Stimulated activated CD4-positive, alpha-beta T cell treated with anti-CD3 and anti-CD28 coated beads, Interleukin-2, amount 100 ng/mL, for 24 hours (primary cell): ENCODE measurements around the gene LIMS2.

Source experiments
- DNase-seq, 2 donors: peaks; one replicate each; pipeline ENCODE4 v3.0.0-alpha.2; 2020

The LIMS2 gene

GRCh38 chr2:127619203-127619590 lies 56.1 kb downstream of the LIMS2 start:
- no peak for DNase-seq

DNA sequence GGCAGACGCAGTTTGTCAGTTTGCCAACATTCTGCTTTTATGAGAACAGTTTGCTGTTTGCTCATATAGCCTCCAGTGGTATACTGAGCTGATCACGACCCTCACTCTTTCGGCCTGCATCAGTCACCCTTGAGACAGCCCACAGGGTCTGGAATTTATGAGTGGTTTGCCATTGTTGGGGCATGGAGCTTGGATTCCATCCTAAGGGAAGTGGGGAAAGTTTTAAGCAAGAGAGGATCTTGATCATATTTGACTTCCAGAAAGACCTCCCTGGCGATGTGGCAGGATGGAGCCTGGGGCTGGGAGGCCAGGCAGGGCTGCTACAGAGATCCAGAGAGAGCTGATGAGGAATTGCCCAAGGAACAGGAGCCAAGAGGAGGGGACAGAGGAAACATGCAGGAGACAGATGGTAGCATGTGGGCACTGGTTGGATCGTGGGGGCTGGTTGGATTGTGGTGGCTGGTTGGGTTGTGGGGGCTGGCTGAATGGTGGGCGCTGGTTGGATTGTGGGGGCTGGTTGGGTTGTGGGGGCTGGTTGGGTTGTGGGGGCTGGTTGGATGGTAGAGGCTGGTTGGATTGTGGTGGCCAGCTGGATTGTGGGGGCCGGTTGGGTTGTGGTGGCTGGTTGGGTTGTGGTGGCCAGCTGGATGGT lies 56.7 kb downstream of the LIMS2 start:
- no peak for DNase-seq

- DNase-seq = no peak
These were observed 59.7 kb downstream of the LIMS2 start for GRCh38 chr2:127615511-127616166.

DNA sequence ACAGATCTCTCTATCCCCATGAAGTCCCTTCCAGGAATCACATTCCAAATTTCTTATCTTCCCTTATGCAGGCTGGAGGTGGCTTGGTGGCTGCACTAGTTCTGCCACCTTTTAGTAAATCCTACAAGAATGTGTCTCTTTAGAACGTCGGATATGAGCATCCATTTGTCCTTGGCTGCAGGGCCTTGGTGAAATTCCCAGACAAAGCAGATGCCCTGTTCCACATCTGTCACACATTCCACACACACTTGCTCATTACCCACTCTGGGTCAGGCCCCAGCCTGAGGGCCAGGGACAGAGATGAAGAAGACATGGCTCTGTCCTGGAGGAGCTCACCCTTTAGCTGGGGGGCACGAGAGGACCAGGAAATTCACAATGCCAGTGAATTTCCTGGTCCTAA lies 60.6 kb downstream of the LIMS2 start:
- DNase-seq = no peak

DNA sequence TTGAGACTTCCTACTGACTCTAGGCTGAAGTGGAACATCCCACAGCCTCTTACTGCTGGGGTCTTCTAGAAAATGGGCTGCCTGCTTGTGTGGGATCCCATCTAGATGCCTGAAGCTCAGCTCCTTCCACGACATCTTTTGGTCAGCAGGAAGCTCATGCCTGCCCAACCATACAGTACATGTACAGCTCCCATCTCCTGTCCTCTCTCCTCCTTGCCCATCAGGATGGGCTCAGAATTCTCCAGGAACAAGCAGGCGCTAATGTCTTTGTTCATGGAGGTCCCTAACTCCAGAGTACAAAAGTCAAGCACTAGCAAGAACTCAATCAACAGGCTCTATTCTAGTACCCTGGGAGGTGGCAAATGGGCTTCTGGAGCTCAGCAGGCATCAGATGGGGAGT lies 61.1 kb downstream of the LIMS2 start:
- no peak for DNase-seq

DNA sequence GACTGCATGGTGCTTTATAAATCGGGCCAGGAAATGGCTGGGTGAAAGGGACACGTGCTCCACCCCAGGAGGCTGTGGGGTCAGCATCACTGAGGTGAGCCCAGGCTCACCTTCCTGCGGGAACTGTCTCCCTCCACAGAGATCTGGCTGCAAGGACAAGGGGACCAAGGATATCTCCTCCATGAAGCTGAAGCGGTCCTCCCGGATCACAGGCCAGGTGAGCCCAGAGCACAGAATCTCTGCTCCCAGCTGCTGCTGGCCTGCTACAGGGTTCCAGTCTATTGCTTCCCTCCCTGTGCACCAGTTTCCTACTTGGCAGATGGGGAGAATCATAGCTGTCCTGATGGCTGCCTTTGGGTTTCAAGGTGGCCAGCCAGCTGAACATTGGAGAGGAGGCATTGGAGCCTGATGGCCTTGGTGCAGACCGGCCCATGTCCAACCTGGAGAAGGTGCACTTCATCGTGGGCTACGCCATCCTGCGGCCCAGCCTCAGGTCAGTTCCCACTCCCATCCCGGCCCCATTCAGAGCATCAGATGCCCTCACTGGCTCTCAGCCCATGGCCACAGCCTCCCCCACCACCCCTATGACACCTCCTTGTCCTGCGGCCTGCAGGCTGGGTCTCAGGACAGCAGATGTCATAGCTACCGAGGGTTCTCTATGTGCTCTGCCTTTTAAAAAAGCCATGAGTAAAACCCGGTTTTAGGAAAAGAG lies 63.1 kb downstream of the LIMS2 start:
- no peak for DNase-seq

DNA sequence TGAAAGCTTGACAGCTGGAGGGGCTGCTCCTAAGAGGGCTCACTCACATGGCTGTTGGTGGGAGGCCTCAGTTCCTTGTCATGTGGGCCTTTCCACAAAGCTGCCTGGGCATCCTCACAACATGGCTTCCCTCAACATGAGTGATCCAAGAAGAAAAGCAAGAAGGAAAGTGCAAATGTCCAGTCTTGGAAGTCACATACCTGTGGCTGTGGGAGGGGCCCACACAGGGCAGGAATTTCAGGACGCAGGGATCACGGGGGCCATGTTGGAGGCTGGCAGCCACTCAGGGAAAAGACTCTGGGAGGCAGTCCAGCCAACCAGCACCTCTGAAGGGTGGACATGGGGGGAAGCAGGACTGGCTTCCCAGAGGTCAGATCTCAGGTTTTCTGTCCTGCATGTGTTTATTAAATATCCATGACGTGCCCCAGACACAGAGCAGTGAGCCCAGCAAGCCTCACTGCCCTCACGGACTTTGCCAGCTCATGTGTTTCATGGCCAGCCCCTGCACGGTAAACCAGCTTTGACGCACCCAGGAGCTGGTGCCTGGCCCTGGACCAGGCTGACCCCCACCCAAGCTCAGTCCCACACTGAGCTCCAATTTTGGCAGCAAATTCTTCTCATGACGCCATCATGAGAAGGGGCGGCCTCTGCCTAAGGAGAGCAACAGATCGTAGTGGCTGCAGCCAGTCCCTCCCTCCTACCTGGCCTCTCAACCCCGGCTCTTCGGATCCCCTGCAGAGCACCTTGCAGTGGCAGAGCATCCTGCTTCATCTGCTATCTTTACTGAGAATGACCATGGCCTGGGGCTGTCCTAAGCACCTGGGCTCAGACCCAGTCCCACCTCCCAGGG lies 64.0 kb downstream of the LIMS2 start:
- DNase-seq = no peak

DNA sequence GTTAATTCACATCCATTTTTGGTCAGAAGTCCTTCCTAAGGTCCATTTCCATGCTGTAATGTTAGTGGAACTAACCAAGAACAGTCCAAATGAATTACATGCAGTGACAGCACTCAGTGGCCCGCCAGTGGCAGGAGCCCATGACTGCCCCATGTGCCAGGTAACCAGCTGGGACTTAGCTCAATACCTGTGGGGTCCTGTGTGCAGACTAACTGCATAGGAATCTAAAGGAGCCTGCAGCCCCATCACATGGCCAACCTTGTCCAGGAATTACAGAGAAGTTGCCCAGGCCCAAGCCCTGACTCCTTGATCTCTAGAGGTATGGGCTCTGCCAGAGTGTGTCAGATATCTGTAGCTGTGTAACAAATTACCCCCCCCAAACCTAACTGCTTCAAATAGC lies 64.8 kb downstream of the LIMS2 start:
- no peak for DNase-seq

DNA sequence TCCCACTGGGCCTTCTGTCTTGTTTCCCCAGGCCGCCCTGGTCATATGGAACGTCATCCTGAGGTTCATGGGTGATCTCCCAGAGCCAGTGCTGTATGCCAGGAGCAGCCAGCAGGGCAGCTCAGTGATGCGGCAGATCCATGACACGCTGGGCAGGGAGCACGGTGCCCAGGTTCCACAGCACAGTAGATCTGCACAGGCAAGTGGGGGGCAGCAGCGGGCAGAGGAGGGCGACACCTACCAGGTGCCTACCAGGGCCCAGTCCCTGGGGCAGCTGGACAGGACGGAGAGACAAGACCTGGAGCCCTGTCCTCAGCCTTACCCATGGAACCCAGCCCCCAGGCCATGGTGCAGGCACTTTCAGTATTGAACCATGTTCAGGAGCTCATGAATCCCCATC lies 65.5 kb downstream of the LIMS2 start:
- DNase-seq = no peak

- no peak for DNase-seq
These were observed 66.1 kb downstream of the LIMS2 start for GRCh38 chr2:127609031-127609751.

GRCh38 chr2:127608061-127609030 lies 67.0 kb downstream of the LIMS2 start:
- no peak for DNase-seq

DNA sequence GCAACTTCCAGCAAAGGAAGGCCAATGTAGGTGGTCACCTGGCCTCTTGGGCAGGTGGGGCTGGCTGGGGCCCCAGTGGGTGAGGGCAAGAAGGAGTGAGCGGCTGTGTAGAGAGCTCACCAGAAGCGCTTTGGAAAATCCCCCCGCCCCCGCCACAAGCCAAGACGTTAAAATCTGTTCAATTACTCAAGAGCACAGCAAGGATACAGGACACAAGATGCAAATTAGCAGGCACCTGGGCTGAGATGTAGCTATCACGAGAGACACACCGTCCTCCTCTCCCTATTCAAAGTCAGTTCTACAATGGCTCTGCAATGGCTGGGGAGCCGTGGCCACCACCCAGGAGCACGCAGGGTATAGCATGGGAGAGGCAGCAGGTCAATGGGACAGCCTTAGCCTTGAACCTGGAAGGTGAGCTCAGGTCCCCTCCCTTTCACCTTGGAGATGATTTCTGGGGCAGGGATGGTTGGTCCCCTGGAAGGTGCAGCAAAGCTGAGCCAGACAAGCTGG lies 67.9 kb downstream of the LIMS2 start:
- no peak for DNase-seq

DNA sequence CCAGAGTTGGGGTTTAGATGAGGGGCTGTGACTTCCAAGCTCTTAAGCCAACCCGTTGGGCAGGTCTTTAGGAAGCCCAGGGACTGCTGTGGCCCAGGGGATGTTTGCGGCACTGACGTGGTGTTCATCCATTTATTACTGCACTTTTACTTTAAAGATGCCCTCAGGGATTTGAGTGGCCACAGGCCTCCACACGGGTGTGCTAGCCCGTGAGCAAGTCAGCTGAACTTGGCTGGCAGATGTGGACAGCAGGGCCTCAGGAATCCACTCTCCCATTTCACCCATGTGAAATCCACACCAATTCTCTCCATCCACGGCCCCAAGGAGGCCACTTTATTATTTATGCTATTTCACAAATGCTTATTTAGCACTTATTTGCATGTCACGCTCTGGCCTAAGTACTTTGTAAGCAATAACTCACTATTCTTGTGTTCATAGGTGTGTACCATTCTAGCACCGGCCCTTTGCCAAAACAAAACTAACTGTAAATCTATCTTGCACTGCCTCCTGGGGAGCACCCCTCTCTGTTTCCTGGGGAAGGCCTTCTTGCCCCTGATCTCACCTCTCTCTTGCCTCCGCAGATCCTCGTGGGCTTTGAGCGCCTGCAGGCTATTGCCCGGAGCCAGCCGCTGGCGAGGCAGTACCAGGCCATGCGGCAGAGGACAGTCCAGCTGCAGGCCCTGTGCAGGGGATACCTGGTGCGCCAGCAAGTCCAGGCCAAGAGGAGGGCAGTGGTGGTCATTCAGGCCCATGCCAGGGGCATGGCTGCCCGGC lies 68.5 kb downstream of the LIMS2 start:
- DNase-seq = no peak

DNA sequence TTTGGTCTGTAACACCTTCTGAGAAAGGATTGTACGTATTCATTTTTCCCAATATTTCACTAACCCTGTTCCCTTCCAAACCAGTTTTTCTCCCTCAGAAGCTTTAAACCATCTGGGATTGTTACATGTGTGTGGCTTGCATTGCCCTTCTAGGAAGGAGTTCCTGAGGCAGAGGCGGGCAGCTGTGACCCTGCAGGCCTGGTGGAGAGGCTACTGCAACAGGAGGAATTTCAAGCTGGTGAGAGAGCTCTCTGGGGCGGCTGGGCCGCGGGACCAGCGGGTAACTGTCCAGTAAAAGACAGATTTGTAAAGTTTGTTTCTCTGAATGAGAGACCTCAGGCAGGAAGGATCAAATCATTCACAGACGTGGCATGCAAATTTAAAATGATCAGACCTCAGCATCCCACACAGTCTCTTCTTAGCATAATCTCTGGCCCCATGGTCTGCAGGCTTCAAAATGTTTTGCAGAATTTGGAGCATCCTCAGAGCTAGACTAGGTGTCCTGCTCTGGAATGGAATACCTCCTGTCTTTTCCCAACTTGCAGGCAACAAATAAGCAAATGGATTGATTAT lies 69.6 kb downstream of the LIMS2 start:
- DNase-seq = no peak

DNA sequence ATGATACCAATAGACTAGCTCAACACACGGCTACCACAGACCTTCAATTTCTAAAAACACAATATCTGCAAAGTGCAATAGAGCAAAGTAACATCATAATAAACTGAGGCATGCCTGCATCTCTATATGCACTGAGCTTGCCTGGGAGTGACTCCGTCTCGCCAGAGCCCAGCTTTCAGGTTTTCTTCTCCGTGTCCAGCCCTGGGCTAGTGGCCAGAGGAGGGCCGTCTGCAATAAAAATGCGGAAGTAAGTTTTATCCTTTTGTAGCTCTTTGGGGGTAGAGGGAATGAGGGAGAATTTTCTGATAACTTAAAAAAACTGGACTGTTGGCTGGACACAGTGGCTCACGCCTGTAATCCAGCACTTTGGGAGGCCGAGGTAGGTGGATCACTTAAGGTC lies 70.3 kb downstream of the LIMS2 start:
- DNase-seq = no peak

DNA sequence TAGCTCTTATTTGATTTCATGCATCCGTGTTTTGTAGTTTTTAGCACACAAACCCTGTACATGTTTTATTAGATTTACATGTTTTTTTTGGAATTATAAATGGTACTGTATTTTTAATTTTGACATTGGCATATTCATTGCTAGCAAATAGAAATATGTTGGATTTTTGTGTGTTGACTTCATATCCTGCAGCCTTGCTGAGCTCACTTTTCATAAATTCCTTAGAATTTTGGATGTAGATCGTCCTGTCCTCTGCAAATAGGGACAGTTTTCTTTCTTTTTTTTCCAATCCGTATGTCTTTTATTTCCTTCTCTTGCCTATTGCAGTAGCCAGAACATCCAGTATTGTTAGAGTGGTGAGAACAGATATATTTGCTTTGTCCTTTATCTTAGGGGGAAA lies 76.1 kb downstream of the LIMS2 start:
- DNase-seq = no peak

DNA sequence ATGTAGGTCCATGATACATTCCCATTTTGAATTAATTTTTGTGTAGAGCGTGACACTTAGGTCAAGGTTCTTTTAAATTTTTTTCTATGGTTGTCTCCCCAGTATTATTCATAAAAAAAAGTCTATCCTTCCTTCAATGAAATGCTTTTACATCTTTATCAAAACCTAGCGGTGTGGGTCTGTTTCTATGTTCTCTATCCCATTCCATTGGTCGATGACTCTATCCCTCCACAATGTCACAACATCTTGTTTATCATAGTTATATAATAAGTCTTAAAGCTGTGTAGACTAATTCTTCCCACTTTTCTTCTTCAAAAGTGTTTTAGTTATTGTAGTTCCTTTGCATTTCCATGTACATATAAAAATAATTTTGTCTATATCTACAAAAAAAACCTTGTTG lies 76.6 kb downstream of the LIMS2 start:
- DNase-seq = no peak

GRCh38 chr2:127597984-127598380 lies 77.3 kb downstream of the LIMS2 start:
- DNase-seq = no peak

DNA sequence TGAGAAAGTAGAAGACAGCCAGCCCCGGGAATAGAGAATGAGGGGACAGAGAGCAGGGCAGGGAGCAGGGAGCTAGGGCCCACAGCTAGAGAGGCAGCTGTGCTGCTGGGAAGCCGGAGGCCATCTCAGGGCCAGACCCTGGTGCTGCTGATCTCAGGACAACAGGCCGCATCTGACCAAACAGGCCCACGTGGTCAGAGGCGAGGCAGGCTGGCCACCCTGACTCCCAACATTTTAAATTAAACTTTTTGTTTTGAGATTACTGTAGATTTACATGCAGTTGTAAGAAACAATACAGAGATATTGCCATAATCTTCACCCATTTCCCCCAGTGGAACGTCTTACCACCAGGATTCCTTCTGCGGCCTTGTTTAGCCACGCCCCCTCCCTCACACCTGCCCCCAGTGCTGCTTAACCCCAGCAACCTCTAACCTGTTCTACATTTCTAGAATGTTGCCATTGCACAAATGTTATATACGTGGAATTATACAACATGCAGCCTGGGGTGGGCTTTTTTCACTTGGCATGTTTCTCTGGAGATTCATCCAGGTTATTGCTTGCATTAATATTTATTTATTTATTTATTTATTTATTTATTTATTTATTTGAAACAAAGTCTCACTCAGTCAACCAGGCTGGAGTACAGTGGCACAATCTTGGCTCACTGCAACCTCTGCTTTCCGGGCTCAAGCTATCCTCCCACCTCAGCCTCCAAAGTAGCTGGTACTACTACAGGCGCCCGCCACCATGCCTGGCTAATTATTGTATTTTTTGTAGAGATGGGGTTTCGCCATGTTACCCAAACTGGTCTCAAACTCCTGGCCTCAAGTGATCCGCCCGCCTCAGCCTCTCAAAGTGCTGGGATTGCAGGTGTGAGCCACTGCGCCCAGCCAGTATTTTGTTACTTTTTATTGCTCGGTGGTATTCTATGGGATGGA lies 78.0 kb downstream of the LIMS2 start:
- no peak for DNase-seq
